KOPT-K1 (cell line): ENCODE data around the gene STARD4.

Experiments used
- H3K27ac ChIP-seq: fragments of 200-600 bp; sonication (generic); 2 replicates; pipeline ENCODE4 v1.5.1; 2016; ENCODE audit warnings: antibody characterized with exemption, mild to moderate bottlenecking, low read depth, low read length; ENCODE audit not compliant: poor library complexity, severe bottlenecking
- H3K36me3 ChIP-seq: fragments of 200-600 bp; sonication (generic); 2 replicates; pipeline ENCODE4 v1.5.1; 2017; ENCODE audit warnings: antibody characterized with exemption, mild to moderate bottlenecking, low read length, moderate library complexity; ENCODE audit not compliant: insufficient read depth
- H3K9me3 ChIP-seq: fragments of 200-600 bp; sonication (generic); 2 replicates; pipeline ENCODE4 v1.5.1; 2017; ENCODE audit warnings: antibody characterized with exemption, low read length, mild to moderate bottlenecking; ENCODE audit not compliant: insufficient read depth, poor library complexity, severe bottlenecking

Gene STARD4

DNA sequence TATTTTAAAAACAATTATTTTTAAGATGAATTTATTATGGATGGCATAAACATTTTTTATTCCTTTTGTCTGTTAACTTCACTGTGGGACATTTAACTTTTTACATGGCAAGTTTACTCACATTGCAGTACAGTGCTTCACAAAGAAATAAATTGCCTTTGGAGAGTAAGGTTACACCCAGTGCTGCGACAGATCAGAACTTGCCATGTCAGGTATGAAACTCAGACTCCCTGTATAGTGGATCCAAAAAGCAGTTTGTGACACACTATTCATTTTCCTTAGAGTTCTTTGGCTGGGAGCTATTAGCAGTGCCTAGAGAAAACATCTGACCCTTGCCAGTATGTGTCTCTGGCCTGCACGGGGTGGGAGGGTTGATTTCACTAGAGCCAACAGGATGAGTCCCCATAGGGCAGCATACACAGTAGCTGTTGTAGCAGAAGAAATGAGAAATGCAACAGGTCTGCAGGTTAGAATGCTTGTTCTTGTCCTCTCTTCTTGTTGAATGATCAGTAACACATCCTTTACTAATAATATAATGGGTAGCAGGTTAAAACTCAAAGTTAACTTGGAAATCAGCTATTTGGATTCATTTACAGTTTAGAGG lies 42.9 kb downstream of the STARD4 start:
- no peak overlapping the region for H3K27ac ChIP-seq
- peaks cover 15% of the 10 kb centered on the region for H3K36me3 ChIP-seq
- peaks cover 19% of the 10 kb centered on the region for H3K9me3 ChIP-seq

DNA sequence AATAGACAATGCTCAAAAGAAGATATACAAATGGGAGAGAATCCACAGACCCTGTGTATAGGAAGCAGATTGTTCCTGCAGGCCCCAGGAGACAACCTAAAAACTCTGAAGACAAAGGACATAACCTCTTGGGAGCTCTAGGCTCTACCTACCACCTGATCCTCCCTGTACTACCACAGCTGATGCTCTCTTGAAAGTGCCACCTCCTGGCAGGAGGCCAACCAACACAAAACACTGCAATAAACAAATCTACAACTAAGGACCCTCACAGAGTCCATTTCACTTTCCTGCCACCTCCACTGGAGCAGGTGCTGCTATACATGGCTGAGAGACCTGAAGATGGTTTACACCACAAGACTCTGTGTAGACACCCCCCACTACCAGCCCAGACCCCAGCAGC lies 49.0 kb downstream of the STARD4 start:
- Histone ChIP-seq H3K27ac (no peak overlapping the region), H3K36me3 (peaks cover 23% of the 10 kb centered on the region), H3K9me3 (peaks cover 11% of the 10 kb centered on the region)

DNA sequence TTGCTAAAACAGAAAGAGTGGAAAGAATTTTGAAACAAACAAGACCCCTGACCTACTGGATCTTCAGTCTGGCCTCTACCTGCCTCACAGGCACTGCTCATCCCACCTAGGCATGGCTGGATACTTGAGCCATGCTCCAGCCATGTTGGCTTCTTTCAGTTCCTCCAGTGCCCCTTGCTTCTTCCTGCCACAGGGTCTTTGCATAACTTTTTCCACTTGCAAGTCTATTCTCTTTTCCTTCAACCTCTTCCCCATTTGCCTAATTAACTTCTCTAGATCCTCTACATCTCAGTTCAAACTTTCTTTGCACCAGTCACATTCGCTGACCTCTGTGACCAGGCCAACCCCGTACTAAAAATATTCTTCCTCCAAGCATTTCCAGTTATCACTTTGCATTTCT lies 50.4 kb downstream of the STARD4 start:
- H3K9me3 ChIP-seq: peaks cover 11% of the 10 kb centered on the region
- peaks cover 23% of the 10 kb centered on the region for H3K36me3 ChIP-seq
- no peak overlapping the region for H3K27ac ChIP-seq

DNA sequence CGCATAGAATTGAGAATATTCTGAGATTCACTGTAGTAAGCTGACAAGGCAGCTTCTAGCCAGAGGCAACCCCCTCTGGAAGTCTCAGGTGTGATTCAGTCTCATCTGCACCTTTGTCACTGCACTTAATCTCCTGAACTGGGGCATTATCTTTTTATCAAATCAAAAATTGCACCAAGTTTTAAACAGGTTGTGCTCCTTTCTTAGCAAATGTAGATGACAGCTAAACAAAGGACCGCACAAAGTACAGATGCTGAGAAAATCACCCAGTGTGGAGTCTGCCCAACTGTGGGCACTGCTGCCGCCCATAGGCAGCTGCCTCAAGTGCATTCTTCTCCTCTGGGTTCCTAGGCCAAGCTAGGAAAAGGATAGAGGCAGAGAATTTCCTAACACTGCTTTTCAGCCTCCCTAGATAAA lies 51.1 kb downstream of the STARD4 start:
- Histone ChIP-seq H3K9me3 (peaks cover 11% of the 10 kb centered on the region), H3K27ac (no peak overlapping the region), H3K36me3 (peaks cover 23% of the 10 kb centered on the region)

DNA sequence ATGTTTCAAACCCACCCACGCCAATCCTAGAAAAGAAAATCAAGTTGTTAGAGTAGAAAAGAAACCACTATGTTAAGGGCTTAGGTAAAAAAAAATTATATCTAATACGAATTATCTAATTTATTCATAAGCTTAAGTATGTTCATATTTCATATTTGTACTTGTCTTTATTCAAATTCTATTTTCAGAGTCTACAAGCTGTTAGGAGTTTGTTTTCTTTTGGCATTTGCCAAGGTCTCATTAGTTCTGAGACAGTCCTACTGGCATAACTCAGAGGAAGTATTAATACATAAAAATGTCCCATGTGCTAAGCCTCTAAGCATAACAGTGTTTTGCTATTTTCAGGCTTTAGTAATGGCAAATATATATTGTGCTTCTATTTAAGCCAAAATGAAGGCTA lies 57.6 kb downstream of the STARD4 start:
- Histone ChIP-seq H3K36me3 (peaks cover 21% of the 10 kb centered on the region), H3K9me3 (no peaks in the 10 kb centered on the region), H3K27ac (no peak overlapping the region)

GRCh38 chr5:111454198-111454622 lies 58.1 kb downstream of the STARD4 start:
- H3K36me3 ChIP-seq: peaks cover 26% of the 10 kb centered on the region
- H3K9me3 ChIP-seq: no peaks in the 10 kb centered on the region
- H3K27ac ChIP-seq: no peak overlapping the region

GRCh38 chr5:111453747-111454146 lies 58.6 kb downstream of the STARD4 start:
- H3K9me3 ChIP-seq: no peaks in the 10 kb centered on the region
- no peak overlapping the region for H3K27ac ChIP-seq
- peaks cover 27% of the 10 kb centered on the region for H3K36me3 ChIP-seq

- Histone ChIP-seq H3K36me3 (peaks cover 27% of the 10 kb centered on the region), H3K27ac (no peak overlapping the region), H3K9me3 (no peaks in the 10 kb centered on the region)
Observed at GRCh38 chr5:111453295-111453694, 59.0 kb downstream of the STARD4 start.

DNA sequence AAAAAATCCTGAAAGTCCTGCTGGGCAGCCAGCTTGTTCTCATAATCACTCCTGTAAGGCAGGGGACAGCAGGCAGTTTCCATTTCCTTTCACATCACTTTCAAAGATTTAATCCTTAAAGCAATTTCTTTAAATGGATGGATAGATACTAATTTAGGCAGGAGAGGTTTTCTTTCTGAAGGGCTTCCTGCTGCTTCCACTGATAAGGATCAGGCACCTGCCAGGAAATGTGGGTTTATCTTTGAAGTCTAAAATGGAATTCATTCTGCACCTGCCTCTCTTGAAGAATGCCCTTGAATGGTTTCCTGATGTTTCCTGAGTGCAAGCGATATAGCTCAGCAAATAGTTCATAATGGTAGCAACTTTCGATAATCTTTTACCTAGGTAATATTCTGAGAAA lies 64.5 kb downstream of the STARD4 start:
- Histone ChIP-seq H3K27ac (no peak overlapping the region), H3K9me3 (no peaks in the 10 kb centered on the region), H3K36me3 (peaks cover 22% of the 10 kb centered on the region)

GRCh38 chr5:111447099-111447498 lies 65.2 kb downstream of the STARD4 start:
- H3K27ac ChIP-seq: no peak overlapping the region
- no peaks in the 10 kb centered on the region for H3K9me3 ChIP-seq
- peaks cover 20% of the 10 kb centered on the region for H3K36me3 ChIP-seq
